GM19438 (cell line): ENCODE data around the gene PLA2G1B.

Experiments used
- ATAC-seq: cut with Tn5 transposase; IDR thresholded peaks from one replicate; pipeline ENCODE4 v1.9.1; 2021; ENCODE audit warnings: low read depth; ENCODE audit not compliant: unreplicated experiment

The PLA2G1B gene

DNA sequence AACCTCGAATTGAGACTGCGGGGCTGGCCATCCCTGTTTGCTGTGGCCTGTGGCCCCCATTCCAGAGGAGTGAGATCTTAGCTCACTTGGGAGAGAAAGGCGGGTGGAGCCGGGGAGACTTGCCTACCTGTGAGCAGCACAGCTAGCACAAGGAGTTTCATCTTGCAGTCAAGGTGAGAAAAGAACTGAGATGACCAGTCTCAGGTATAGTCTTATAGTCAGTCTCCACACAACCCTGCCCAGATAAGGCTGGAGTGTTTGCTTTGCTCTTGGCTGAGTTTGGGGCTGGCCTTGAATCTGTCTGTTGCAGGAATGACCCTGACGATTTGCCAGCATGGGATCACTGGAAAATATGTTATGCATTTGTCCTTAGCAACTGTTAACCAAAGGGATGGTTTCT, at the start of gene PLA2G1B:
Gene PLA2G1B (minus strand): TSS at position 187 of the 400 bp plus-strand sequence. CDS start 26 bp downstream, at position 161.
- ATAC-seq = no peak

DNA sequence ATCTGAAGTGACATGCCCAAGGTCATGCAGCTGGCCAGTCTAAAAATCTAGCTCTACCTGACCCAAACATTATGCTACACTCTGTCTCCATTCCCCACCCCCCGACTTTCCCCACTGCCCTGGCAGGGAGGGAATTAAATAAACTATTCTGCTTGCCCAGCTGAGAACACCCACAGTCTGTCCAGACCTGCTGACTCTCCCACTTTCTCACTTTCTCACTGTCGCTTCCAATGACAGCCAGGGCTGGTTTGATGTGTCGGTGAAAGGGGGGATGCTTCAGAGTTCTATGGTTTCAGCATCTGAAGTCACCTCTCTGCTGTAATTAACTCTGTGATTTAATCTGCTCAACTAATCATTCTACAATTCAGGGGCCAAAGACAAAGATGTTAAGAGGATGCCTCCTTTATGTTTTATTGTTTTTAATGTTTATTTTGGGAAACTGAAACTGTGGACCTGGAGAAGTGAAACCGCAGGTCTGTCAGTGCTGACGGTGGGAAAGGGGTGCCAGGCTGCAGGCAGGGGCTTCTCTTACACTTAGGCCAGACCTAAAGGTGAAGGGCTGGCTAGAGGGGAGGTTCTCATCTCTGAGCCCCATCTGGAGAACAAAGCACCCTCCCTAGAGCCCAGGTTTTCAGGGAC, 49.5 kb upstream of the PLA2G1B start:
- ATAC-seq = no peak

DNA sequence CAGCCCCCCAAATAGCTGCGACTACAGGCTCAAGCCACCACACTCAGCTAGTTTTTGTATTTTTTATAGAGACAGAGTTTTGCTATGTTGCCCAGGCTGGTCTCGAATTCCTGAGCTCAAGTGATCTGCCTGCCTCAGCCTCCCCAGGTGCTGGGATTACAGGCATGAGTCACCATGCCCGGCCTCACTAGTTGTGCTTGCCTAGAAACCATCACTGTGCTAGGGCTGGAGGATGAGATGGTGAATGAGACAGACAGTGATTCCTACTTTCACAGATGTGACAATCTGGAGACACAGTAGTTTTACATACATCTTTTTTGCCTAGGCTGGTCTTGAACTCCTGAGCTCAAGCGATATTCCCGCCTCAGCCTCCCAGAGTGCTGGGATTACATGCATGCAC, 48.8 kb upstream of the PLA2G1B start:
- ATAC-seq = no peak

DNA sequence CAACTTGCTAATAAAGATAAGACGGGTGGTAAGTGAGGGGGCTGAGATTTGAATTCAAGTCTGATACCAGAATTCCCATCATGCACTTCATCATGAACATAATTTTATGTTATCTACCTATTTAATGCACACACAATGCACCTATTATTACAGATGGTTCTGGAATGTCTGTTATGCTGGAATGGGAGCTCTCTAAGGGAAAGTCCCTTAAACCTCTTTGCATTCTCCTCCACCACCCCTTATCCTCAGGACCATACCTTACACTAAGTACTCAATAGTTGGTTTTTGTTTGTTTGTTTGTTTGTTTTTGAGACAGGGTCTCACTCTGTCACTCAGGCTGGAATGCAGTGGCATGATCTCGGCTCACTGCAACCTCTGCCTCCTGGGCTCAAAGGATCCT, 48.4 kb upstream of the PLA2G1B start:
- no peak for ATAC-seq

DNA sequence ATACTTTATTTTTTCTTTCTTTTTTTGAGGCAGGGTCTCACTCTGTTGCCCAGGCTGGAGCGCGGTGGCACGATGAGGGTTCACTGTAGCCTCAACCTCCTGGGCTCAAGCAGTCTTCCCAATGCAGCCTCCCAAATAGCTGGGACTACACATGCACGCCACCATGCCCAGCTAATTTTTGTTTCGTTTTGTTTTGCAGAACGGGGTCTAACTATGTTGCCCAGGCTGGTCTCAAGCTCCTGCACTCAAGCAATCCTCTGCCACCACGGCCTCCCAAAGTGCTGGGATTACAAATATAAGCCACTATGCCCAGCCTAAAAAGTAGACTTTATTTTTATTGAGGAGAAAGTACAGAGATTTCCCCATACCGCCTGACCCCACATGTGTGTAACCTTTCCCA, 46.1 kb upstream of the PLA2G1B start:
- no peak for ATAC-seq

DNA sequence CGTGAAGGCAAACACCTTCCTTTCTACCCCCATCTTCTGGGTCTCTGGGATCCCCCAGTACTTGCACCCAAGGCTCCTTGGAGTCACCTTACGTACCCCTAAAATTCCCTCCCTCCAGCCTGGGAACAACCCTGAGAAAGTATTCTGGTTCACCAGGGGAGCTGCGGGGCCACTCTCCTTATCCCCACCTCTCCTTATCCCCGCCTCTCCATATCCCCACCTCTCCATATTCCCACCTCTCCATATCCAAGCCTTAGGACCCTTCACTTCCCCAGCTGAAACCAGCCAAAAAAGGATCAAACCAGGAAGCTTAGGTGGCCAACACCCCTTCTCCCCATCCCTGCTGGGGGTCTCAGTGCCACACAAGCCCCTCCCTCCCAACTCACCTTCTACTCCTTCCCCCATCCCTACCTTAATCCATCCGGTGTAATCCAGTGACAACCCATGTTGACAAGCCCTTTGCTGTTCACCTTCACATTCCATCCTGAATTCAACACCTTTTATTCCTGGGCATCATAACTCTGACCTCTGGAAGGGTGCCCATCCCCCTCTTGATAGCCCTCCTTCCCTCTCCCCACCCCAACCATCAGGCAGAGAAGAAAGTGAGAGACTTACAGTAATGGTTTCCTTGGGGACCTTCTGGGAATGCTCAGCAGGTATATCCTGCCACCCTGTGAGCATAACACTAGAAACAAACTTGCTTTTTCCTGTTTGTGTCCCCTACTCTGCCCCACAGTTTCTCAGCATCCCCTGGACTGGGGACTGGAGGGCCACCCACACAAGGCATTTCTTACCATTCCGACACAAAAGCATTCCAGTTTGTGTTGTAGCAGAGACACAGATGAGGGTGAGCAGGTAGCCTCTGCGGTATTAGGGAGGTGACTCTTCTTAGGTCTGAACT, 43.0 kb upstream of the PLA2G1B start:
- ATAC-seq = no peak

DNA sequence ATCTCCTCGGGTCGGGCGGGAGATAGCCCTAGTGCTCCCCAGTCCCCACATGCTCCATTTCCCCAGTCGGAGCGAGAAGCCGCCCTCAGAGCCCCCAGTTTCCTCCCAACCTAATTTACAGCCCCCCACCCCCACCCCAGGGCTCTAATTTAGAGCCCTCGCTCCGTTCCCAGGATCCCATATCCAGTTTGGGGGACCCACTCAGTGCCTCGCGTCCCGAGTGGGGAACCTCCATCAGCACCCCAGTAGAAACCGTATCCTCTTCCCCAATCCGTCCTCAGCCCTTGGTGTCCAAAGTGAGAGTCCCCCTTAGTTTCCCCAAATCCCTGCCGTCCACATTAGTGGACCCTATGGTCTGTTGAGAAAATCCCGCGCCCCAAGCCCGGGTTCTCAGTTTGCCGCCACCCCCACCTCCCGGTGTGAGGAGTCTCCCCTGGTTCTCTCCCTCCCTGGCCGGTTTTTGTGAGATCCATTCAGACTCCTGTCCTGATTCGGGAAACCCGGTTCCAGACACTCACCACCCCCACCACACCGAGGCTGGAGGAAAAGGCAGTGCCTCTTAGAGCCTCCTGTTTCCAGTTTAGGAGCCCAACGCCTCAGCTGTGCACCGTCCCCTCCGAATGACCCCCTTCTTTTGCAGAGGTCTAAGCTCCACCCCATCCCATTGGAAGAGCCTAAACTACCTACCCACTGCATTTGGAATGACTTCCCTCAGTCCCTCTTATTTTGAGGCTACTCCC, 42.2 kb upstream of the PLA2G1B start:
- no peak for ATAC-seq

DNA sequence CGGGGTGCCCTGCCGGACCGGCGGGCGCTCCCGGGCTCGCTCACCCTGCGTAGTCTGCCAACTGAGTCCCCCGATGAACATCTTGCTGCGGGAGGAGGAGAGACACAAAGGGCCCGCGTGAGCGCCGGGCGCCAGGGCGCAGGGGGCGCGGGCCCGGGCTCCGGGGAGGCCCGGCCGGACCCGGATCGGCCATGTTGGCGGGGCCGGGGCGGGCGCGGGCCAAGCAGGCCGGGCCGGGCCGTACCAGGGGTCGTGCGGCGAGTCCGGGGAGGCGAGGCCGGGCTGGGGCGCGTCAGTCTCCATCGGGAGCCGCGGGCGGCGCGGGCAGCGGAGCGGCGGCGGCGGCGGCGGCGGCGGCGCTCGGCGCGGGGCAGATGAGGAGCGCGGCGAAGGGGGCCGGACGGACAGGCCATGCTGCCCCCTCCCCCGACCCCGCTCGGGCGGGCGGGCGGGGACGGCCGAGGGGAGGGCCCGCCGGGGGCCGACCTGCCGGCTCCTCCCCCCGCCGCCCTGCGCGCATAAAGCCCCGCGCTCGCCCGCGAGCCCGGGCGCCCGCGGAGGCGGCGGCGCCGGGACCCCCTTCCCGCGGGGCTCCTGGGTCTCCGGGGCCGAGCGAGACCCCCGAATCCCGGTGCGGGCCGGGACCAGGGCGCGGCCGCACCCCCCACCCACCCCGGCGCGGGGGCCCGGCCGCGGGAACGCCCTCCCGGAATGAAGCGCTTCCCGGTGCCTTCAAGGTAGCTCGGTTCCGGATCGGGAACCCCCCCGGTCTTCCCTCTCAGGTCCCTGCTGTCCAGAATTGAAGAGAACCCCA, 41.4 kb upstream of the PLA2G1B start, which contains the start of gene MSI1:
Gene MSI1 (minus strand): TSS at position 376 of the 814 bp plus-strand sequence. CDS start 73 bp downstream, at position 303.
- no peak for ATAC-seq

DNA sequence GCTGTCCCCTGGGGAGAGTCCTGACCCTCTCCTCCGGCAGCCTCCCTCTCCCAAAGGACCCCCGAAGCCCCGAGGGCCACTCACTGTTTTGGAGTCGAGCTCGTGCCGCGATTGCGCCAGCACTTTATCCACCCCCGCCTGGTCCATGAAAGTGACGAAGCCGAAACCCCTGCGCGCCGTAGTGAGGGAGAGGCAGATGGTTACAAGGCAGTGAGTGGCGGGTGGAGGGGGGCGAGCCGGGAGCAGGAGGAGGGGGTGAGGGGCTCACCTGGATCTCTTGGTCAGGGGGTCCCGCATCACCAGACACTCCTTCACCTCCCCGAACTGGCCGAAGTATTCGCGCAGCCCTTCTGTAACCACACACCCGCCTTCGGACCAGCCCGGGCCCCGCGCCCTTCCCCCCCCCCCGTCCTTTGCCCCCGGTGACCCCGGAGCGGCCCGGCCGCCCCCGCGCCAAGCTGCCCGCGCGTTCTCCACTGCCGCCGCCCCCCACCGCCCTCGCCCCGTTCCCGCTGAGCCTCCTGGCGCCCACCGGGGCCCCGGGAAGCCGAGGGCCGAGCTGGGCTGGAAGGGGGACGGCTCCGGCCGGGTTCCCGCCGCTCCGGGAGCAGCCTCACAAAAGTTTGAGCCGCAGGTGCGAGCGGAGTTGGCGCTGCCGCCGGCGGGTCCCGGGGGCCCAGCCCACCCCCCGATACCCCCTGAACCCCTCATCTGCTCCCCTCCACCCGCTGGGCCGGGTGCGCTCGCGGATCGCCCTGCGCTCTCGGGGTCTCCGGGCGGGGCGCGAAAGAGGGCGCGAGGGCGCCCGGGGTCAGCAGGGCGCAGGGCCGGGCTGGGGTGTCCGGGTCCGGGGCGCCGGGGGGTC, 40.6 kb upstream of the PLA2G1B start:
- ATAC-seq = no peak

DNA sequence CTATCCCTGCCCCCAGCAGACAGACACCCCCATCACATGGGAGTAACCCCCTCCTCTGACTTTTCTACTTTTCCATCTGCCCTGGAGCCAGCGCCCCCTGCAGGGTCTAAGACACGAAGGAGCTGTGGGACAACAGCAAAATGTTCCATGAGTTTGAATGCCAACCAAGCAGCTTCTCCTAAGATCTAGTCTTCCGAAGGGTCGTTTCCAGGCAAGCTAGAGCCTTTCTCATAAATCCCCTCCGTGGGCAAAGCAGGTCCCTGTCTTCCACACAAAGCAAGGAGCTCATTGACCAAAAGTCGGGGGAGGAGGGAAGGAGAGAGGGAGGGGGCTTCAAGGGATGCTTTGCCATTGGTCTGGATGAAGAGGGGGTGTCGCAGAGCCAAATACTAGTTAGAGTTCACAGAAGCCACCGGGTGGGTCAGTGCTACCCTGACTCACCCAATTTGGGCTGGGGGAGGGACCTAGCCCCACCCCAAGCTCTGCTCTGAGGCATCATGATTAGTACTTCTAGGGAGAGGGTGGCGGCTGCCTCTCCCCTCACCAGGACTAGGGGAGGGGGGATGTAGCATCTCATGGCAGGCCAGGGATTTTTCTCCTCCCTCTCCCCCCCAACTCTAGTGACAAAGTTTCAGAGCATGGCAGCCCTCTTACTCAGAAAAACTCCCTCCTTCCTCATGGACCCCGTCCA, 39.8 kb upstream of the PLA2G1B start:
- ATAC-seq = no peak

DNA sequence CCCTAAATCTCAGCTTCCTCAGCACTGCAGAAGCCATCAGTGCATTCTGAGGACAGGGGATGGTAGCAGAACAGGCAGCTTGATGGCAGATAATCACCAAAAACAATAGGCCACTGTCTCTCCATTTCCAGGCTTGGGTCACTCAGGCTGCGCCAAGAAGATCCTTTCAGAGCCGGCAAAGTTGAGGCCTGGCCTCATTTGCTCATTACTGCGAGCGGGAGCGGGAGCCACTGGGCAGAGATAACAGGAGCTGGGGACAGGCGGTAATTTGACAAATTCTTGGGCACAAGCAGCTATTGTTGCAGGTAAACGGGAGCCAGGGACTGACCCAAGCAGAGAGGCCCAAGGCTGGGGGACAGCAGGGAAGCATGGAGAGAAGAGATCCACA, 39.3 kb upstream of the PLA2G1B start:
- ATAC-seq = no peak

DNA sequence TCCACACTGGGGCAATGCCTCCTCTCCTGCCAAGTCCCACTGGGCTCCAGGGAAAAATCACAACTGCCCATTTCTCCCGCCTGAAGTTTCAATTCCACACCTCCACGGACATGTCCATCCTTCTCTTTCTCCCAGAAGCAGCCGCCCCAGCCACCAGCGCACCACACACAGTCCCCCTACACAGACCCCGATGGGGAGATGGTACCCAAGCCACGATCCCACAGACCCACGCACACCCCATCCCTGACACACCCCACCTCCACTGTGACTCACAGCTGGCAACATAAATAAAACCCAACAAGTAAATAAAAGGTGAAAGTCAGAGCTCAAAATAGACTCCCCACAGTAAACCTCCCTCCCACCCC, 38.7 kb upstream of the PLA2G1B start:
- ATAC-seq = no peak

DNA sequence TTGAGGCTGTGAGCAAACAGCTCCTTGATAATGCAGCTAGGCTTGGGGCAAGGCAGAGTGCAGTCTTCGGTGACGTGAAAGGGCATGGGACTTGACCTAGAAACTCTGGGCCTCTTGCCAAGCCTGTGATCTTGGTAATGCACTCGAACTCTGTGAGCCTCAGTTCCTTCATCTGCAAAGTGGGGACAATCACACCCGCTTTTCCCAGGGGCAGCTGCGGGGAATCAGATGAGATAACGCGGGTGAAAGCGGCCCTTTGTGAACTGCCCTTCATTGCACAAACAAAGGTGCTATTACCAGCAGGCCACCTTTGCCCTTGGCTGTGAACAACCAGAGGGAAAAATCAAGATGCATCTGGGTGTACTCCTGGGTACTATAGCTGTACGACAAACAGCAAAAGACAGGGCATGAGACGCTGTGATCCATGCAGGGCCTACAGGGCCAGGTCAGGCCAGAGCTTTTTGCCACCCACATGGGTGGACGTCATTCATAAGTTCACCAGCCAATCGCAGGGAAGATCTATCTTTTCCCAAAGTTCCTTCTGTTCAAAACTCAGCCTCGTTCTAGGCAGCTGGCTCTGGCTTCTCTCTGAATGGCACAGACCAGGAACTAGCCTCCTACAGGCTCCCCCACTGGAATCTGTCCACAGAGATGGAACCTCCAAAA, 38.2 kb upstream of the PLA2G1B start:
- ATAC-seq = no peak

DNA sequence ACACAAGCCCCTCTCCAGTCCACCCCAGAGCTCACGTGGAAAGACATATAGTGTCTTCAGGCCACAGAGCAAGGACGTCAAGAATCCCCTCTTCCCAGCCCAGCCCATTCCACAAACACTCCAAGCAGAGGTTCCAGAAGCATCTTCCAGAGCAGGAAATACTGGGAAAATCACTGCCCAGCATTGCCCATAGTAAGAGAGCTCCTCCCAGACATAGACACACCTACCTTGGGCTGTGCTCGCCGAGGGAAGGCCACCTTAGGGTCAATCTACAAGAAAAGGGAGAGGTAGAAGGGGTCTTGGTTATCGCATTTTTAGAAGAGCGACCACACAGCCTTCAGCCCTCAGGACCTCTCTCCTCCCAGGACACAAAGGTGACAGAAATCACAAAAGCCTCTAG, 36.9 kb upstream of the PLA2G1B start:
- ATAC-seq = no peak

DNA sequence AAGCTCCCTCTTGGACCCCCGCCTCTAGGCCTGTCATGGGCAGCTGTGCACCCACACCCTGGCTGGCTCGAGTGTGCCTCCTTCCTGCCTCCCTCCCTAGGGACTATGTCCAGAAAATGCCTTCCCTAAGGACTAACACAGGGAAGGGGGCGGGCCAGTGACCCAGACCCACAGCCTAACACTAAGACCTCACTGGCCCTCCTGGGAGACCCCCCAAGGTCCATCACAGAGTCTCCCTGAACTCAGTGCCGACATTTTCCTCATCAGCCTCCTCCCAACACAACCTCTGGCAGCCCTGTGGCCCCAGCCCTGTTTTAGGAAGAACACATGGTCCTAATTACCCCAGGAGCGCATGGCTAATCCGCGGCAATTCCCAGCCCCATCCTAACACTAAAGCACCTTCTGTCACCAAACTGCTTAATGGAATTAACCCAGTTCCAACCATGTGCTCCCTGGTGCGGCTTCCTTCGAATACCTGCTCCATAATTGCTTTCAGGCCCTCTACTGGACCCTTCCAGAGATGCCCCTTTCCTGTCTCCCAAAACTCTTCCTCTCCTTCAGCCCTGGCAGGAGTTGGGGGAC, 35.8 kb upstream of the PLA2G1B start:
- no peak for ATAC-seq

DNA sequence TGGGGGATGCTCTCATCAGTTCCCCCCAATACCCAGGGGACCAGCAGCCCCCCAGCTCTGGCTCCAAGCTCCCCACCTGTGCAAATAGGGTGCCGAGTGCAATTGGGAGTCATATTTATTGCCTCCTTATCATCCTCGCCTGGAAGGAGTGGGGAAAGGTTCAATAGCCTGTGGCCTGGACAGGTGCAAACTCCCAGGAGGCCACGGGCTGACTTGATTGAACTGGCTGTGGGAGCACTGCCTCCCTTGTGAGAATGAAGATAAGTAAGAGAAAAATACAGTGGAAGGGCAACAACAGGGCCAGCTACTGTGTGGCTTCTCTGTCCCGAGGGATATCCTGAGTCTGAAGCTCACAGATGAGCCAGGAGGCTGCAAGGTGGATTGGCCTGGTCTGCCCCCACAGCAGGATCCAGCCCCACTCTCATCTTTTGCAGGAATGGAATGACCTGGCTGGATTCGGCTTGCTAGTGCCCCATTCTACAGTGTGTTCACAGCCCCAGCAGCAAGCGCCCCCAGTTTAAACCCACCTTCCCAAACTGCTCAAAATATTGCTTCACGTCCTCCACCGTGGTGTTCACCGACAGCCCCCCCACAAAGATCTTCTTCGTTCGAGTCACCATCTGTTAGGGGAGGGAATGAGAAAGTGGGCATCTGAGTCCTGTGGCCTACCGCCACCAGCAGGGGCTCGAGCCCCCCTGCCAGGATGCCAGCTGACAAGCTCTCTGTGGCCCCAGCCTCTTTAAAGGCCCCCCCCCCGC, 35.1 kb upstream of the PLA2G1B start:
- ATAC-seq = no peak

DNA sequence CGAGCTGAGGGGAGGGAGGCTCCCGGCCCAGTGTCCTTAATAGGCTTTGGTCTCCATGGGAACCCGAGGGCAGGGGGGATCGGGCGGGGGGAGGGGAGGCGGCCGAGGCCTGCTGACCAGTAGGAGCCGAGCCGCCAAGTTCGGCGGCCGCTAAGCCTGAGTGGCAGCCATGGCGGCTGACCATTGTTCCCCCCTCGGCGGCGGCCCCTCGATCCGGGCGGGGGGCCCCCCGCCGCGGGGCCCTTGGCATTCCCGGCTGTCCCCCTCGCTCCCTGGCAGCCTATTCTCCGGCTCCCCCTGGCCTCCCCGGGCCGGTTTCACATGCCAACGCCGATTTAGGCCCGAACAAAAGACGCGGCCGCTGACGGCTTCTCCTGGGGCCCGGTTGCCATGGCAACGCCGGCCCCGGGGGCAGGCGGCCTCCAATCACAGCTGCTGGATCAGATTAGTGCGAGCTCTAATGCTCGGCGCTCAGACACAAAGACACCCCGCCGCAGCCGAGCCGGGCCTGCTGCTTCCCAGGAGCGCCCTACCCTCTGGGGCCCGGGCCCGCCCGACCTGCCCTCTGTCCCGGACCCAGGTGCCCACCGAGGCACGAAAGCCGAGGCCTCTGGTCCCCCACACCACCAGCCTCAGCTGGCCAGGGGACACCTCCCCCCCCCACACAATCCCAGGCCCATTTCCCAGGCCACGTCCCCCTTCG, 34.1 kb upstream of the PLA2G1B start:
- no peak for ATAC-seq
